Midbrain (tissue), 1 donor: Measurements from ENCODE around the gene MTCL1.

Experiments
- DNase-seq: peaks from one replicate; lab custom pipeline; 2025; lab: John Stamatoyannopoulos, UW

Gene MTCL1

DNA sequence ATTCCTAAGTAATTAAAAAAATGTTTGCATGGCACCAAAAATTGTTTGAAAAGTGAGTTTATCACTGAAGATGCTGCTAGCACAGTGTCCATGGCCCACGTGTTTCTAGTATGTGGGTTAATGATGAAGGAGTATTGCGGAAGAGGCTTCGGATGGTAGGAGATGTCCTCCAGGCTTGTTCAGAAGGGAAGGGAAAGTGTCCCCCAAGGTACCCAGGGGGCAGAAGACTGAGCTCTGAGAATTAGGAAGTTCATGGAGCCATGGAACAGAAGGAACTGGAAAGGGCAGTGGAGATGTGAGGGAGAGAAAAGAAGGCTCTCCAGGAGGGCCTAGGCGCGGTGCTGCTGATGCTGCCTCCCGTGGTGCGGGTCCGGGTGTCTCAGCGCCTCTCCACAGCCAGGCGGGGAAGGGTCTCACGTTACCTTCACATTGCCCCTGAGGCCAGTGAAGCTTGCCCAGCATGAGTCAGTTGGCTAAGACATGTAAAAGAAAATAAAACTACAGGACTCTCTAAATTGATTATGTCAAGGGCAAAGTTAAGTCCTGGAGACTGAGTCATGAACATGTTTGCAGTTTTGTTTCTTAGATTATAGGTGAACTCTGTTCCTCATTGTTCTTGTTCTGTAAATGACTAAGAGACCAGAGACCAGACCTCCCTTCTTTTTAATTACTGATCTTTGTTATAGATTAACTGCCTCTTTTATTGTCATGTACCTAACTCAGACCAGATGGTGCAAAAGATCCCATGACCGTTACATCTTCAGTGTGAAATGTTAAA lies 89.0 kb downstream of the MTCL1 start:
- DNase-seq = no peak

DNA sequence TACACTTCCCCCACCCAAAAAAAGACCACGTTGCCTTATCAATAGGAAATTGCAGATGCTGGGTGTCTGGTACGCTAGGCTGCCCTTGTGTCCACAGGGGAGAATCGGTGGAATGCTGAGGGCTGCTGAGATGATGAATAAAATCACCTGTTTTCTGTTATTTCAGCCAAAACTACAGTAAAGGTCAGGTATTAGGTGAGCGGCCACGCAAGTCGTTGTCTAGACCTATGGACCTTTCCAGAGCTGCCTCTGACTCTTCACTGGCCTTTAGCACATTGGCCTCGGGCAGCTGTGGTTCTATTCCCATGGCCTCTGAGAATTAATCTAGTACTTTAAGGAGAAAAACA lies 89.6 kb downstream of the MTCL1 start:
- no peak for DNase-seq

DNA sequence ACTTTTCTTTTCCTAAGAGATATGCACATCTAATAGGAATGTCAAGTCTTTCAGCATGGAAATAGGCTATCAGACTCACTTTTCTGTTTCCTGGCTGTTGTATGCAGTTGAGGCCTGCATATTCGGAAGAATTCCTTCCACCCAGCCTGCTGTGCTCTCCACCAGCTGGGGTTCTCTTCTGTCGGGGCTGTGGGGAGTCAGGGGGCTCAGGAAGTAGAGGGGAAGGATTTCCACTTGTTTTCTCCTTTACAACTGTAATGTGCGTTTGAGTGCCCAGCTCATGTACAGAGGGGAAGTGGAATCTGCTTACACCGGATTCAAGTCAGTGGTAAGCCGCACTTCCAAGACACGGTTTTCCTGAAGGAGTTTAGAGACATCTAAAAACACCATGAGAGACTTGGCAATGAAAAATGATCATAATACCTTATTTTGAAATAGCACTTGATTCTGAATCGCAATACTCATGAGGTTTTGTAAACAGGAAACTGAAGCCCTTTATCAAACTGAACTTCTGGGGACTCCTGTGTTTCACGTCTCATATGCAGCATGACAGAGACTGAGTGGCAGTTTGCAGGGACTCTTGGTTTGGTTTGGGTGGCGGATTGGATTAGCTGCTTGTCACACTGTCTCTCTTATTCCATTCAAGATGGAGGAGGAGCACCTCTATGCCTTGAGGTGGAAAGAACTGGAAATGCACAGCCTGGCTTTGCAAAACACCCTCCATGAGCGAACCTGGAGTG lies 90.4 kb downstream of the MTCL1 start:
- DNase-seq = no peak

DNA sequence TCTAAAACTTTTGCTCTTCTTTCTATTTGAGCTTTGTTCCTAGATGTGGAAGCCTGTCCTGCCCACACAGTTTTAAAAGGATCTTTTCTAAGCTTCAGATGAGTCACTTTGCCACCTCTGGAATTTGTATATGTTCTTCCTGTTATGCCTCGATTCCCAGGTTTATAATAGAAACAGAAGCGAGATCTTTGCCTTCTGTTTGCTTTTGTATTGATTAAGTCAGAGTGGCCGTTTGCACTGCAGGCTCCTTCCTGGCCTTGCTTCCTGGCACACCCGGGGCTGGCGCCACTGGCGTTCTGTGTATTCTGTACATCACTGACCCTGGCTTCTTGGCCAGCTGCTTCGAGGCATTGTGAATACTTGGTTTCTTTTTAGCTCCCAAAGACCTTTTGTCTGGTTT lies 91.8 kb downstream of the MTCL1 start:
- DNase-seq = no peak

DNA sequence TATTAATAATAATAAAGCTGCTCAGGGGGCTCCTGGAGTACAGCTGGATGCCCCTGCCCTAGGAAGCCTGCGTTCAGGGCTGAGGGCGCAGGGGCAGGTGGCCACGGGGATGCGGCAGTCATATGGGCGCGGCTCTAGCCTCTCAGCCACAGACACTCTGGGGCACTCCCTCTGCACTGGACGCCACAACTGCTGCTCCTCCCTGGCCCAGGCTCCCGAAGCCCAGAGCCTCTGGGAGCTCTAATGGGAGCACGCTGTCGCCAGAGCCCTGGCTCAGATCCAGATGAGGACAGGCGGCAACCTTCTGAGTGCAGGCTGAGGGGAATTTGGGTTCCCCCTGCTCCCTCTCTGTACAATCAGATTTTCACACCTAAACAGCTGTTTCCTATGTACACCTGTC lies 93.6 kb downstream of the MTCL1 start:
- DNase-seq = no peak

DNA sequence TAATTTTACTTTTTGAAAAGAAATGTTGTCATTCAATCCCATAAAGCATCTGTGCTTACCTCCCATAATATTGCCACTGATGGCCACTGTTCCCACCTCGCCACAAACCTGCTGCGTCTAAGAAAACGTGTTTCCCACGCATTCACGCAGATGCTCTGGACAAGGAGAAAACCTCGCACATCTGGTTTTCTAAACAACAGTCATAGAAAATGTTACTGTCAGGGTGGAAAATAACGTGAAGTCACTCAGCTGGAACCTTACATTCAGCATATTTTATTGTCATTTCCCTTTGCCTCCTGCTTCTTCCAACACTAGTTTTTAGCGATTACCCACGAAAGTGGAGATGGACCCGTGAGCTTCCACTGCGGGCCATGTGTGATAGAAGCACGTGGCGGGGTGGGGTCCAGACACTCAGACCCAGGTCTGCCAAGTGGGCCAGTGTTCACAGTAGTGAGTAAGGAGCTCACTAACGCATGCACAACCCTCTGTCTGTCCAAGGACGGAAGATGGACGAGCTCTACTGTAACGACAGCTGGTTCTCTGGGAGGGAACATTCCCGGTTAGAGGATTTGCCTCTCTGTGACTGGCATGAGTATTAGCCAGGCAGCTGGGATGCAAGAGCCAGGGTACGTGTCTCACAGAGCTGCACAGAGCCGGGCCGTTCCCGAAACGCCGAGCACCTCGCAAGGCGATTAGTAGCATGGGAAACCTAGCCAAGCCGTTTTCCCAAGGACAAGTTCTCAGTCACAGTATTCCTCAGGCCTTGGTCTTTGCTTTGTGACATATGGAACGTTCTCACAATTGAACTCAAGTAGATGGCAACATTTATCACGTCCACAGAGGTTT lies 94.5 kb downstream of the MTCL1 start:
- DNase-seq = no peak

DNA sequence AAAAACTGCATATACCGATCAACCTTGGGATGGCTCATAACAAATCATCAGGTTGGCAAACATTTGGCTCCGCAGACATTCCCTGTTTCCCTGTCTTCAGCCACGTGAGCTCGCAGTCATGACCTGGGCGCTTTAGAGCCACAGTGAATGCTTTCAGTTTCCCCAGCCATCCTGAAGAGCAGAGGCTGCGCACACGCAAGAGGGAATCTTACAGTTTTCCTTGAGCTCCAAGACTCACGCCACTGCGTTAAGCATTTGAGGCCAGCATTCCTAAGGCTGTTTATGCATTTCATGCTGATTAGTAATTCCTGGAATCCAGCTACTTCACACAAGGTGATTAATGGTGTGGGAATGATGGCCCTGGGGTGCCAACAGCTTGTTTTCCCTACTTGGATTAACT lies 95.1 kb downstream of the MTCL1 start:
- DNase-seq = no peak

DNA sequence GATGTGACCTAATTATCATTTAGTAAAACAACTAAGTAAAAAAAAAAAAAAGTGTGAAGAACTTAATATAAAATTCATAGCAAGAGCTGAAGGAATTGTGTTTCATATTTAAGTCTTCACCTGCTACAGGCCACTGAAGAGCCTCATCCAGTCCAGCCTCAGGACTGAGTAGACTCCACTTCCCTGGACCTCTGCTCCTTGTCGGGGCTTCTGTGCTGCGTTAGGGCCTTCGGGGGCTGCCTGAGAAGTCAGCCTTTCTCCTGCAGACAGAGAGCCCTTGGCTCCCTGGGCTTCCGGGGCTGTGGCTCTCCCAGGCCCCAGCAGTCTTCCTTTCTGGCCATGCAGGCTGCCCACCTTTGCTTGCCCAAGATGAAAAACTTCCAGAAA lies 95.5 kb downstream of the MTCL1 start:
- no peak for DNase-seq

DNA sequence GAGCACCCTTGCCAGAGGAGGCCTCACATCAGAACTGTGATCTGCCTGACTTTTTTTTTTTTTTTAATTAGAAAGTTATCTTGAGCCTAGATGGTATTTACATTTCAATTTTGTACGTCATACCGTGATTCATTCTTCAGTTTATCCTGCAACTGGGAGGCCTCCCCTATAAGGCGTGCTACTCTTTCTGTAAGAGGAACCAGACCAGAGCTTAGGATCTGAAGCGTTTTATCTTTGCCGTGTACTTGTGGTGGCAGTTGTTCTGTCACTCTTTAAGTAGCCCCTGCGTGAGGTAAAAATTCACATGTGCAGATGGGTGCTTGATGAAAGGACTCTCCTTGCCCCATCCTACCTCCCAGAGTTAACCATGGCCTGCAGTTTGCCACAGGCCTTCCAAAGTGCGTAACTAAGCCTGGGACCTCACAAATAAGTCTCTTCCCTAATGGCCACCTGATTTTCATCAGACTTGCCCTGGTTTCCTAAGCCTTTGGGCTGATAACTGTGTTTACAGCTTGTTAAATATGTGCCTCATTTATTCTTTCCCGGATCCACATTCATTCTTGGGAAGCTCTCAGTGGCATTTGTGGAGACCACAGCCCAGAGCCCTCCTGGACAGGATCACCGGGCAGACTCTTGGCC lies 96.0 kb downstream of the MTCL1 start:
- no peak for DNase-seq

DNA sequence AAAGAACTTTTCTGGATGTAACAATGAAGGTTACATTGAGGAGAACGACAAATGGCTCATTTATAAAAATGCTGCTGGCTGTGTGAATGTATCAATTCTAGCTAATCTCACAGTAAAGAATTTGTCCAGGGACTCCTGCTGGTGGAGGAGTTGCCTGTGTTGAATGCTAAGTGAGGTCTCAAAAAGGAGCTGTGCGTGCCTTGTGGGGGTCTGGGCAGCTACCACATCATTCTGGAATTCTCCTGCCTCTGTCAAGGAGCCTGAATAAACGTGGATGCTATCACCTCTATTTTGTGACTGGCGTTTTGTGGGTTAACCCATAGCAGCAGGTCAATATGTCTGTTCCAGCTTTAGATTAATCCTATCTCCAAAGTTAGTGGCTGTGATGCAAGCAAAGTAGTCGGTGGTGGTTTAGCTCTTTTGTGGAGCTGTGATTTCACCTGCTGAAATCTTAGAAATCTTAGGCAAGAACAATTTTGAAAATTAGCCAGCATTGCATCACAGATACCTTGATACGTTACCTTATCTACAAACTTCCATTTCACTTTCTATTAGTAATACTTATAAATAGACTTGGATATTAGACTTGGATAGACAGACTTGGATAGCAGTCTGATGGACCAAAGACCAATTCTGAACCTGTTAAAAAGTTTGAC lies 96.8 kb downstream of the MTCL1 start:
- no peak for DNase-seq

DNA sequence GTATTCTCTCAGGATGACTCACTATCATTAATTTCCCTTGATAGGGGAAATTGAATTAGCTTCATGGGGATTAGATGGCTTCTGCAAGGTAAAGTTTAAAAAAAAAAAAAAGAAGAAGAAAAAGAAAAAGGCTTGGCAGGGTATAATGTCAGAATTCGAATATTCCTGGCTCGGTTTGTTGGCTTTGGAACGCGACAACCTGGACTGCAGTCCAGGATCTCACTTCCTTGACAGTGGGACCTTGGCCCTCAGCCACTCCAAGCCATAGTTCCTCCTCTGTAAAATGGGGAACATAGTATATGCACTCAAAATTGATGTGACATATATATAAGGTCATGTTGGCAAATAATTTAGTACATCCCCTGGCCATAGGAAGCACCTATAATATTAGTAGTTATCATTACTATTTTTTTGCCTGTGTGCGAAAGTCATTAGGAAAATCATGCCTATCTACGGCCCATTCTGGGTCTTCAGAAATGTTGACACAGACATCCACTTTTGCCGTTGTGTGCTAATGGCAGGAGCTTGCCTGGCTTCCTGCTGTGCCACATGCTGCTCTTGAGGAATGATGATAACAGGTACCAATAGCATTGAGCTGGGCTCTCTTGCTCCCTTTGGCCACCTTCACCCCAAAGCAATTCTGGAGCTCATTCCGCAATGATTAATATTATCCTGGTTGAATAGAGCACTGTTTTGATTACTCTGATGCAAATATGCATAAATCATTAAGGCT lies 97.9 kb downstream of the MTCL1 start:
- DNase-seq = no peak

DNA sequence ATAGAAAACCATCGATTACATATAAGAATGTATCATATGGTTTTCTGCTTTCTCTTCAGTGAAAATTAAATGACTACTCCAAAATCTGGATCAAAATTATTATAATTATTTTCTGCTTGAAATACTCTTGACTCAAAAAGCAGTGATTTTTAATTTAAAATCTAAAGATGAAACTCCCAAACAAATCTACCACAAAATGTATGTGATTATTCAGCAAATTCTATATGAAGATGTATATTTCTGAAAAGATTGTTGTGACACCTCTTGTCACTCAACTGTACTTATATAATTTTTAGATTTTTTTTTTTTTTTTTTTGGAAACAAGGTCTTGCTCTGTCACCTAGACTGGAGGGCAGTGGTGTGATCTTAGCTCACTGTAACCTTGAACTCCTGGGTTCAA lies 98.6 kb downstream of the MTCL1 start:
- no peak for DNase-seq

DNA sequence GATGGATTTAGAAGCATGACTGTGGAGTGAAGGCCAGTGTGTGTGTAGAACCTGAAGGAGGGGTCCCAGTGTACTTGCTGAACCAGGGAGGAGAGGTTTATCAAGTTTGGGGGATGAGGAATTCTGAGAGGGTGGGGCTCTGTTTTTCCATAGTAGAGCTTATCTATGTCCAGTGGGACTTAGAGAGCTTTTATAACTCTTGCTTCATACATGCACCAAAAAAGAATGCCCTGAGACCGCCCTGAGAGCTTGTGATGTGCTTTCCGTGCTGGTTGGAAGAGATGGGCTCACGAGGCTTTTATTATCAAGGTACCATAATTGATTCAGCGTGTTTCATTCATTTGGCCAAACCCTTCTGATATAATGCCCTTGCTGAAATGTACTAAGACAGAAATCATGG lies 100.2 kb downstream of the MTCL1 start:
- no peak for DNase-seq

DNA sequence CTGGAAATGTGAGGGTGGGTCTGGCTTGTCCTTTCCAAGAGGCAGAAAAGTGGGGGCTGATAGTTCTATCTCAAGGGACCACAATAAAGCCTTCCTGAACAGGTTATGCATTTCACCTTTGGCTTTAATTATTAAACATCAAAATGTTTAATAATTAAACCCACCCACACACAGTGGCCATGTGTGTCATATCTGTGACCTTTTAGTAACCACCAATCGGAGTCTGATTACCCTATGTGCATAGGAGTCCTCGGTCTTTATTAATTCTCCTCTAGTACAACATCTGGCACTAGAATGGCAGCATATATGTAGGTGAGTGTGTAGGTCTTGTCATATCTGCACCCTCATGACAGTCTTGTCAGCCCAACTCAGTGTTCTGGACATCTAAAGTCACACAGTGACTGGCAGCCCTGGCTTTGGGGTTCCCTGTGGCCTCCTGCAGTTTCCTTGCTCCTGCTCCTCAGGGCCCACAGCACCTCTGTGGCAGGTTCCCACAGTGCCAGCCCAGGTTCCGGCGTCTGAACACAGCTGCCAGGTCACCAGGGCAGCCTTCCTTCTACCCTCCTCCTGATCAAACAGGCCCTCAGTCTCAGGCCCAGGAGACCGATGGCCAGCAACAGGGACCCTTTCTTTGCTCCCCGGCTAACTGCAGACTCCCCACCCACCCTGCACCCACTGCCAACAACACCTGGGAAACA lies 100.9 kb downstream of the MTCL1 start:
- DNase-seq = no peak

DNA sequence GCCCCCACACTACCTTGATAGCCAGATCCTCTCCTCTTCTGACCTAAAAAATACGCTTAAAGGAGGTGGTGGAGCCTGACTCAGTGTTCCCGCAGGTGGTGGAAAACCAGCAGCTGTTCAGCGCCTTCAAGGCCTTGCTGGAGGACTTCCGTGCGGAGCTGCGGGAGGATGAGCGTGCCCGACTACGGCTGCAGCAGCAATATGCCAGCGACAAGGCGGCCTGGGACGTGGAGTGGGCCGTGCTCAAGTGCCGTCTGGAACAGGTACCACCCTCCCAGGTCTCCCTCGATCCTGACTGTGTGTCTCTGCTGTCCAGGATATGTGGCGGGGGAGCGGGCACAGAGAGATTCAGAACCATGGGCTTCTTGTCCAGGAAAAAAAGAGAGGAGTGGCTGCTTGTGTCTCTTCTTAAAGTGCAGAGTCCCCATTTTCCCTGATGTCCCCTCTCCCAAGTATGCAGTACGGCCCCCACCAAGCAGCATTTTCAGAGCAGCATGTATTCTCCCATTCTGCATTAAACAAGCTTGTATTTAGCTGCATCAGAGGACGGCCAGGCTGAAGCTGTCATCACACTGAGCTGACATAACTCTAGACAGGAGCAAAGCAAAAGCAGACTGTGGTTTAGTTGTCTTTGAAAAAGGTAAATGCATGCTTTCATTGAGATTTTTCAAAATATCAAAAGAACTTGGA lies 101.6 kb downstream of the MTCL1 start:
- DNase-seq = no peak

DNA sequence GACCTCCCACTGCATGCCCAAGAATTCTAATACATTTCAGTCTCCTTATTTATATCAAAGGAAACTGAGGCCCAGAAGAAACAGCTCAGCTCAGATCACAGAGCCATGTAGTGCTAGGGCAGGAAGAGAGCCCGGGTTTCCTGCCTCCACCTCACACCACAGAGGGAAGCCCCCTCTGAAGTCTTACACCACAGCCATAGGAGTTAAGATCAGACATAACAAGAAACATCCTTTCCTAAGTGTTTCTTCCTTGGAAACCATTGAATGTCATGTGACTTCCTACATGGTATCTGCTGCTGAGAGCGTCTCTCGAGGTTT lies 102.1 kb downstream of the MTCL1 start:
- DNase-seq = no peak

DNA sequence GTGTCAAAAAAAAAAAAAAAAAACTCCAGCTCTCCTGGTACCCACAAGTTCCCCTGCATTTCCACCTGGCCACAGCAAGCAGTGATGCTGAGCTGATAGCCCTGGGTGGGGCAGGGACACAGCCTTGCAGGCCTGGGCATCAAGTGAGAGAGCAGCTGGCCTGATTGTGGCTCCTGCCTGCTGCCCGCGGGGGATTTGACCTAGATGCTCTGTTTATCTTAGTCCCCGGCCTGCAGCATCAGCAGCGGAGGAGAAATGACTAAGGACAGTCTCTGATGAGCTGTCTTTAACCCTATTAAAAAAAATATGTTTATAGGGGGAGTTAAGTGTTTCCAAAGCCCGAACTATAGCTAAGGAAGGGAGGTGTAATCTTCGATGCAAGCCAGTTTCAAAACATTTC lies 102.6 kb downstream of the MTCL1 start:
- no peak for DNase-seq

DNA sequence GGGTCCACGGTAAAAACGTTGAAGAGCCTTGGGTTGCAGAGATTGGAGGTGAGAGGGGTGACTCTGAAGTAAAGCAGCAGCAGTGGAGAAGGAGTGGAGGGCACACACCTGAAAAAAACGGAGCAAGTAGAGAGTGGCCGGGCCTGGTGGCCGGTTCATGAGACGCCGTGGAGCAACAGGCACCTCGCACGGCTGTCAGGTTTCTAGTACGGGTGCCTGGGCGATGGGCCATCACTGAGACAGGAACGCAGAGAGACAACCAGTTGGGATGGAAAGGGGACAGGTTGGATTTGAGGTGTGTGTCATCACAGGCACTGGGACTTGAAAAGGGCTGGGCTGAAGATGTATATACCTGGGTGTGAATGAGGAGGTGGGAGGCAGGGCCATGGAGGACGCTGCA lies 104.2 kb downstream of the MTCL1 start:
- no peak for DNase-seq

DNA sequence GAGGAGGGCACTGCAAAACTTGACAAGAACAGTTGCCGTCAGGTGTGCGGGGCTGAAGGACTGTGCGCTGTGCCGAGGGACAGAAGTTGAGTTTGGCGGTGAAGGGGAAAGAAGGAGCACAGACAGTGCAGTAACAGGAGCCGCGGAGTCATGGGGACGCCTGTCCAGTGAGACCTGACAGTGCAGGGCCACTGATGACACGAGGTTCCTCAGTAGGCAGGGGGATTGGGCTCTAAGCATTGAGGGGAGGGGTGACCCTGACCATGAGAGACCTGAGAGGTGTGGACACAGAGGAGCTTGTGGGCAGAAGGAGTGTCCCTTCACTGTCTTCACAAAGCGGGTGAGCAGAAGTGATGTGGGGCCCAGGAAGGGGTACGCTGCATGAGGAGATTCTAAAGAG lies 104.8 kb downstream of the MTCL1 start:
- DNase-seq = no peak

DNA sequence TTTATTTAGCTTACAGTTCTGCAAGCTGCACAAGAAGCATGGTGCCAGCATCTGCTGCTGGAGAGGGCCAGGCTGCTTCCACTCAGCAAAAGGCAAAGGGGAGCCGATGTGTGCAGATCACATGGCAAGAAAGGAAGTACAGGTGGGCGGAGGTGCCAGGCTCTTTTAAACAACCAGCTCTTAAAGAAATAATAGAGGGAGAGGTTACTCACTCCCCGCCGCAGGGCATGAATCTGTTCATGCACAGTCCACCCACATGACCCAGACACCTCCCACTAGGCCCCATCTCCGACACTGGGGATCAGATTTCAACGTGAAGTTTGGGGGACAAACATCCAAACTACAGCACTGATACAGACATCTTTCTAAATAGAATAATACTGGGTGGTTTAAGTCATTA lies 105.8 kb downstream of the MTCL1 start:
- DNase-seq = no peak
